Measurements from ENCODE around the gene PFKFB1. TPM values are rescaled to one million over a fixed set of nuclear protein-coding genes. Genes with fewer than 3 reads are reported as not detected.

PFKFB1 gene
- total RNA-seq, 2 donors from 2014 or later: 0.55 to 1.1 TPM

- no peaks in the 10 kb centered on the region for H3K36me3 Mint-ChIP-seq (ENCODE audit: low read depth)
- H3K4me3 Mint-ChIP-seq: no peak overlapping the region
These were observed 32.2 kb upstream of the PFKFB1 start for GRCh38 chrX:55026143-55026542.

GRCh38 chrX:55014897-55015299, 20.9 kb upstream of the PFKFB1 start:
- H3K4me1 ChIP-seq (ENCODE audit: control insufficient read depth, insufficient read depth, low read length): no peaks in the 10 kb centered on the region
- no peaks in the 10 kb centered on the region for H3K27me3 ChIP-seq (ENCODE audit: control insufficient read depth, insufficient read depth, low read length, poor library complexity, severe bottlenecking)

More at GRCh38 chrX:55026143-55026542, 32.2 kb upstream of the PFKFB1 start:
- no peaks in the 10 kb centered on the region for H3K27me3 ChIP-seq (ENCODE audit: control insufficient read depth, insufficient read depth, low read length, poor library complexity, severe bottlenecking)
- TF ChIP-seq CTCF (conservative IDR thresholded peaks at IDR 0.05): no peak
- H3K4me1 ChIP-seq (ENCODE audit: control insufficient read depth, insufficient read depth, low read length): no peaks in the 10 kb centered on the region
- H3K9ac ChIP-seq (ENCODE audit: extremely low read depth, low read length, poor library complexity, severe bottlenecking): no peak overlapping the region
- H3K27ac Mint-ChIP-seq: no peak overlapping the region
- H3K27me3 Mint-ChIP-seq (ENCODE audit: insufficient read depth): peaks cover 2% of the 10 kb centered on the region
- H3K27ac ChIP-seq (ENCODE audit: low read depth, low read length): no peak overlapping the region
- no peak for DNase-seq
- H3K36me3 ChIP-seq (ENCODE audit: control insufficient read depth, insufficient read depth, low read length): no peaks in the 10 kb centered on the region
- H3K4me1 Mint-ChIP-seq: peaks cover 6% of the 10 kb centered on the region
- peaks cover 39% of the 10 kb centered on the region for H3K9me3 Mint-ChIP-seq
- no peak overlapping the region for H3K4me3 ChIP-seq (ENCODE audit: low read length)
- no peaks in the 10 kb centered on the region for H3K9me3 ChIP-seq (ENCODE audit: control insufficient read depth, low read length)

GRCh38 chrX:55011294-55011693, 17.3 kb upstream of the PFKFB1 start:
- H3K9ac ChIP-seq (ENCODE audit: extremely low read depth, low read length, poor library complexity, severe bottlenecking): no peak overlapping the region
- no peaks in the 10 kb centered on the region for H3K27me3 ChIP-seq (ENCODE audit: control insufficient read depth, insufficient read depth, low read length, poor library complexity, severe bottlenecking)
- Mint-ChIP-seq H3K27ac (no peak overlapping the region), H3K36me3 (ENCODE audit: low read depth) (peaks cover 8% of the 10 kb centered on the region), H3K4me3 (no peak overlapping the region), H3K27me3 (ENCODE audit: insufficient read depth) (no peaks in the 10 kb centered on the region), H3K9me3 (peaks cover 31% of the 10 kb centered on the region), H3K4me1 (no peaks in the 10 kb centered on the region)
- TF ChIP-seq CTCF (conservative IDR thresholded peaks at IDR 0.05): peak; percentile 69
- no peak overlapping the region for H3K4me3 ChIP-seq (ENCODE audit: low read length)
- H3K4me1 ChIP-seq (ENCODE audit: control insufficient read depth, insufficient read depth, low read length): no peaks in the 10 kb centered on the region
- DNase-seq: no peak
- whole genome bisulfite sequencing, 2 experiments (ENCODE audit: insufficient coverage in 1 of 2, insufficient read length in 1 of 2): 50 to 74% methylated on average over 1 to 2 of the region's 2 CpGs
- no peak overlapping the region for H3K27ac ChIP-seq (ENCODE audit: low read depth, low read length)
- H3K9me3 ChIP-seq (ENCODE audit: control insufficient read depth, low read length): no peaks in the 10 kb centered on the region
- peaks cover under 1% of the 10 kb centered on the region for H3K36me3 ChIP-seq (ENCODE audit: control insufficient read depth, insufficient read depth, low read length)

More at GRCh38 chrX:55014897-55015299, 20.9 kb upstream of the PFKFB1 start:
- Mint-ChIP-seq H3K27me3 (ENCODE audit: insufficient read depth) (no peaks in the 10 kb centered on the region), H3K36me3 (ENCODE audit: low read depth) (no peaks in the 10 kb centered on the region), H3K4me3 (no peak overlapping the region), H3K4me1 (no peaks in the 10 kb centered on the region), H3K9me3 (peaks cover 8% of the 10 kb centered on the region), H3K27ac (no peak overlapping the region)
- H3K9ac ChIP-seq (ENCODE audit: extremely low read depth, low read length, poor library complexity, severe bottlenecking): no peak overlapping the region
- no peak overlapping the region for H3K27ac ChIP-seq (ENCODE audit: low read depth, low read length)
- no peaks in the 10 kb centered on the region for H3K9me3 ChIP-seq (ENCODE audit: control insufficient read depth, low read length)
- H3K4me3 ChIP-seq (ENCODE audit: low read length): no peak overlapping the region
- no peak for TF ChIP-seq CTCF (conservative IDR thresholded peaks at IDR 0.05)
- WGBS, 2 experiments (ENCODE audit: insufficient coverage in 1 of 2, insufficient read length in 1 of 2): 100% methylated on average over 4 of the region's 4 CpGs; no CpG with 5 or more reads in 1 of the 2 experiments
- H3K36me3 ChIP-seq (ENCODE audit: control insufficient read depth, insufficient read depth, low read length): no peaks in the 10 kb centered on the region
- DNase-seq: no peak
